HL-60 (cell line): ENCODE results near the gene SIL1.

Experiments used
- DNase-seq, 2 experiments: peaks; one replicate each; pipeline ENCODE4 v3.0.0-alpha.2; 2010 to 2020; ENCODE audit warnings: low read depth in 1 of 2, low spot score in 1 of 2
- H3K27ac ChIP-seq: fragments of 250-450 bp; sonication (Bioruptor Pico); replicated peaks from 2 replicates; pipeline ENCODE4 v1.5.1; 2020; ENCODE audit warnings: mild to moderate bottlenecking, moderate library complexity
- H3K27me3 ChIP-seq: fragments of 250-450 bp; sonication (Bioruptor Pico); 2 replicates; pipeline ENCODE4 v1.5.1; 2021; ENCODE audit warnings: mild to moderate bottlenecking, moderate library complexity; ENCODE audit not compliant: insufficient read depth, poor library complexity, severe bottlenecking
- H3K4me3 ChIP-seq: replicated peaks from 2 replicates; pipeline ENCODE4 v1.5.1; 2011; ENCODE audit warnings: mild to moderate bottlenecking, control low read depth, low read length; ENCODE audit not compliant: insufficient read depth
- CTCF ChIP-seq: IDR thresholded peaks from one replicate; pipeline ENCODE4 v1.5.1; 2011; ENCODE audit warnings: low read length, control low read depth, inconsistent platforms; ENCODE audit not compliant: insufficient read depth
- GABPA ChIP-seq: IDR thresholded peaks from 2 replicates; pipeline ENCODE4 v1.6.1; 2012; ENCODE audit warnings: low read depth
- POLR2AphosphoS5 ChIP-seq: IDR thresholded peaks from 2 replicates; pipeline ENCODE4 v1.6.1; 2012; ENCODE audit warnings: low read depth
- REST ChIP-seq: IDR thresholded peaks from 2 replicates; pipeline ENCODE4 v1.6.1; 2012; ENCODE audit warnings: low read depth; ENCODE audit not compliant: insufficient replicate concordance
- SPI1 ChIP-seq: IDR thresholded peaks from 2 replicates; pipeline ENCODE4 v1.6.1; 2012; ENCODE audit warnings: low read depth, mild to moderate bottlenecking, borderline replicate concordance

The SIL1 gene

GRCh38 chr5:138929571-138929955, 268.6 kb downstream of the SIL1 start:
- H3K4me3 ChIP-seq: no peak overlapping the region
- DNase-seq: no peak
- no peaks in the 10 kb centered on the region for H3K27me3 ChIP-seq
- H3K27ac ChIP-seq: no peak overlapping the region
- TF ChIP-seq GABPA (no peak), CTCF (no peak), SPI1 (no peak), REST (no peak), POLR2AphosphoS5 (no peak)

GRCh38 chr5:138927979-138928378, 270.2 kb downstream of the SIL1 start:
- DNase-seq: no peak
- TF ChIP-seq CTCF: no peak
- no peak for TF ChIP-seq POLR2AphosphoS5
- no peak for TF ChIP-seq SPI1
- no peak for TF ChIP-seq REST
- no peak for TF ChIP-seq GABPA
- Histone ChIP-seq H3K27me3 (no peaks in the 10 kb centered on the region), H3K4me3 (no peak overlapping the region), H3K27ac (no peak overlapping the region)

- Histone ChIP-seq H3K4me3 (no peak overlapping the region), H3K27ac (no peak overlapping the region), H3K27me3 (no peaks in the 10 kb centered on the region)
- TF ChIP-seq GABPA (no peak), CTCF (no peak), SPI1 (no peak), POLR2AphosphoS5 (no peak), REST (no peak)
- no peak for DNase-seq
Observed at GRCh38 chr5:138927544-138927943, 270.6 kb downstream of the SIL1 start.
